ENCODE measurements around the gene CLCF1. TPM values are rescaled to one million over a fixed set of nuclear protein-coding genes. Genes with fewer than 3 reads are reported as not detected.

CLCF1 gene
- 2.7 TPM for total RNA-seq
- polyA plus RNA-seq, result 9.2 TPM

DNA sequence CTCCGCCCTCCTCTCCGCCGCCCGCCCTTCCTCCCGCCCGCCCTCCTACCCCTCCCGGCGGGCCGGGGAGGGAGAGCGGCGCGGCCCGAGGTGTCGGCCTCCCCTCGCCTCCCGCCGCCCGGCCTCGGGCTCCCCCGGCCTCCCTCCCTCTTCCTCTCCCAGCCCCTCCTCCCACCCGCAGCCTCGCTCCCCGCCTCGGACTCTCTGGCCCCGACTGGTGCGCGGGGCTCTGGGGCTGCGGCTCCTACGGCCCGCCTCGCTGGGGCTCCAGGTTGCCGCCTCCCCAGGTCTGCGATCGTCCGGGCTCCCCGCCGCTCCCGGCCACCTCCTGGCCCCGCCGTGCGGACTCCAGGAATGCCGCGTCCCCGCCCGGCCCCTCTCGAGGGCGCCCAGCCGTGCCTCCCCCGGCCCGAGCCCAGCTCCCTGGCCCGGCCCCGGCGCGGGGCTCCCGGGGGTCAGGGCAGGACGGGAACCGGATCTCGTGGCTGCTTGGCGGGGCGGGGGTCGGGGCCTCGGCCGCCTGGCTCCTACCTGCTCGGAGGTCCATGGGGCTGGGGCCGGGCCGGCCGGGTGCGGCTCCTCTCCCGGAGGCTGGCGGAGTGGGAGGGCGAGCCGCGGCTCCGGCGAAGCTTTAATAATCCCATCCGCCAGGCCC, at the start of gene CLCF1:
Gene CLCF1 (minus strand): TSS at position 606 of the 655 bp plus-strand sequence. CDS start 59 bp downstream, at position 547.
- Histone ChIP-seq H3K4me1 (ENCODE audit: insufficient read depth) (peaks cover 2% of the 10 kb centered on the region), H3K36me3 (ENCODE audit: insufficient read depth) (no peaks in the 10 kb centered on the region), H3K27ac (ENCODE audit: low read depth) (peak within 1 kb of the TSS; percentile 91), H3K4me3 (ENCODE audit: low read depth, low read length) (peak within 1 kb of the TSS; percentile 77)
- DNase-seq (ENCODE audit: extremely low spot score), result no peak
- under 1% methylated on average over 76 of the region's 76 CpGs for WGBS

DNA sequence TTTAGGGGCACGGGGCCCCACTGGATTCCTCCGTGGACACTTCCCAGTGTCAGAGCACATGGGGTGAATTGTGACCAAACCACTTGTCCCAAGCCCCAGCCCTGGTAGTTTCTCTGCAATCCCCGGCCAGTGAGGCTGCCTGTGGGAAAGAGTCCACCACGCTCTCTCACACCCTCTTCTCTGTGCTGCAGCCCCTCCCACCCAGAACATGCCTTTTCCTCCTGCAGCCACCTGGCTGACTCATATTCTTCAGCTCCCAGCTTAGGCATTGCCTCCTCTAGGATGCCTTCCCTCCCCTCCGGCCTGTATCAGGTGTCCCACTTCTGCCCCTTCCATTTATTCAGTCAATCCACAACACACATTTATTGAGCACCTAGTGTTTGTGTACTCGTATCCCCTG, 49.5 kb upstream of the CLCF1 start:
- no peak for DNase-seq (ENCODE audit: extremely low spot score)
- H3K27ac ChIP-seq (ENCODE audit: low read depth), result no peak overlapping the region
- no peak overlapping the region for H3K4me3 ChIP-seq (ENCODE audit: low read depth, low read length)
- 59% methylated on average over 6 of the region's 6 CpGs for WGBS
- H3K4me1 ChIP-seq (ENCODE audit: insufficient read depth), result peaks cover 2% of the 10 kb centered on the region
- no peaks in the 10 kb centered on the region for H3K36me3 ChIP-seq (ENCODE audit: insufficient read depth)

DNA sequence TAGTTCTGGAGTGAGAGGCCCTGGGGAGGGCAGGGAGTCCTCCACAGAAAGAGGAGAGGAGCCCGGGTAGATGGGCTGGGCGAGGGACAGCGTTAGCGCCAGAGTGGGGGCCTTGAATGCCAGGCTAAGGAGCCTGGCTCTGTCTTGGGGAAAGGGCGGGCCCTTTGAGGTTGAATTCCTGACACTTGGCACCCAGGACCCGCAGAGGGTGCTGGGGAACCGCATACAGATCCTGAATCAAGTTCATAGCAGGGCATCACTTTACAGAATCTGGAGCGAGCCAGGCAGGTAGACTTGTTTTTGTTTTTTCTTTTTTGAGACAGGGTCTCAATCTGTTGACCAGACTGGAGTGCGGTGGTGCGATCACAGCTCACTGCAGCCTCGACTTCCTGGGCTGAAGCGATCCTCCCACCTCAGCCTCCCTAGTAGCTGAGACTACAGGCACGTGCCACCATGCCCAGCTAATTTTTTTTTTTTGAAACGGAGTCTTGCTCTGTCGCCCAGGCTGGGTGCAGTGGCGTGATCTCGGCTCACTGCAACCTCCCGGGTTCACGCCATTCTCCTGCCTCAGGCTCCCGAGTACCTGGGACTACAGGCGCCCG, 48.1 kb upstream of the CLCF1 start:
- Histone ChIP-seq H3K27ac (ENCODE audit: low read depth) (no peak overlapping the region), H3K4me1 (ENCODE audit: insufficient read depth) (peaks cover 2% of the 10 kb centered on the region), H3K4me3 (ENCODE audit: low read depth, low read length) (no peak overlapping the region), H3K36me3 (ENCODE audit: insufficient read depth) (no peaks in the 10 kb centered on the region)
- DNase-seq (ENCODE audit: extremely low spot score), result no peak
- 76% methylated on average over 22 of the region's 22 CpGs for WGBS

DNA sequence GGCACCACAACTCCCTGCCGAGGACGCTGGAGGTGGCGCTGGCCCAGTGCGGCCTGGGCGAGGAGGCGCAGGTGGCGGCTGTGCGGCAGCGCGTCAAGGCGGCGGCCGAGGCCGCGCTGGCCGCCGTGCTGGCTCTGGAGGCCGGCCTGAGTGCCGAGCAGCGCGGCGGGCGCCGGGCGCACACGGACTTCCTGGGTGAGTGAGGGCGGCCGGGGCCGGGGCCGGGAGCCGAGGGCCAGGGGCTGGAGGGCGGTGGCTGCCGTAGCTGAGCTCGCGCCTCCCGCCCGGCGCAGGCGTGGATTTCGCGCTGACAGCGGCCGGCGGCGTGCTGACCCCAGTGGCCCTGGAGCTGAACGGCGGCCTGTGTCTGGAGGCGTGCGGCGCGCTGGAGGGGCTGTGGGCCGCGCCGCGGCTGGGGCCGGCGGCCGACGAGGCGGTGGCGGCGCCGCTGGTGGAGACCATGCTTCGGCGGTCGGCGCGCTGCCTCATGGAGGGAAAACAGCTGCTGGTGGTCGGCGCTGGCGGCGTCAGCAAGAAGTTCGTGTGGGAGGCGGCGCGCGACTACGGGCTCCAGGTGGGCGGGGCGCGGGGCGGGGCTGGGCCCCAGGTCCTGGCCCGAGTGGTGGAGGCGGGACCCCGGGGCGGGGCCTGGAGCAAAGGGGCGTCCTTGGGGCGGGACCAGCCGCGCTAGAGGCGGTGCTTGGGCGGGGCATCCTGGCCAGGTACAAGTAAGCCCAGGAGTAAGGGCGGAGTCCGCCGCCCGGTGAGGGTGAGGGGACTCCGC, 47.4 kb upstream of the CLCF1 start:
- Histone ChIP-seq H3K27ac (ENCODE audit: low read depth) (peak overlapping the region; percentile 91), H3K36me3 (ENCODE audit: insufficient read depth) (no peaks in the 10 kb centered on the region), H3K4me3 (ENCODE audit: low read depth, low read length) (peak overlapping the region; percentile 51), H3K4me1 (ENCODE audit: insufficient read depth) (peaks cover 2% of the 10 kb centered on the region)
- under 1% methylated on average over 97 of the region's 97 CpGs for WGBS
- DNase-seq (ENCODE audit: extremely low spot score), result peak; percentile 81

DNA sequence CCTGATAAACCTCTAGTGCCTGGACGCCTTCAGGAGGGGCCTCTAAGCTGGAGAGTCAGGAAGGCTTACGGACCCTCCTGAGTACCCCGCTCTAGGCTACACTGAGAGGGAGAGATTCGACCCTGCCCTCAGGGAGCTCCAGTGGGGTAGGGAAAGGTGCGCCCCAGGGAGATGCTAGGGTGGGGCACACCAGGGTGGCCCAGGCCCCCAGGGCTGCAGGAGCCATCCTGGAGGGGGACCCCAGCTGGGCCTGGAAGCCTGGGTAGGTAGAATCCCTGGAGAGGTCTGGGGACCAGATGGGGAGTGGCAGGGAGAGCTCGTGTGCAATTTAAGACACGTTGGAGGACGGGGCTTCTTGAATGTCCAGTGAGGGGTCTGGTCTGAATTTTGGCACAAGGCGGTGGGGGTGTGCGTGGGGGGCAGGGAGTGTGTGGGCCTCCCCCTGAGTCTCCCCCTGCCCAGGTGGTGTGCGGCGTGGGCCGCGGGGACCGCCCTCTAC, 46.8 kb upstream of the CLCF1 start:
- Histone ChIP-seq H3K27ac (ENCODE audit: low read depth) (peak overlapping the region; percentile 91), H3K4me3 (ENCODE audit: low read depth, low read length) (peak overlapping the region; percentile 51), H3K4me1 (ENCODE audit: insufficient read depth) (peaks cover 2% of the 10 kb centered on the region), H3K36me3 (ENCODE audit: insufficient read depth) (no peaks in the 10 kb centered on the region)
- DNase-seq (ENCODE audit: extremely low spot score), result no peak
- 35% methylated on average over 15 of the region's 15 CpGs for whole genome bisulfite sequencing

DNA sequence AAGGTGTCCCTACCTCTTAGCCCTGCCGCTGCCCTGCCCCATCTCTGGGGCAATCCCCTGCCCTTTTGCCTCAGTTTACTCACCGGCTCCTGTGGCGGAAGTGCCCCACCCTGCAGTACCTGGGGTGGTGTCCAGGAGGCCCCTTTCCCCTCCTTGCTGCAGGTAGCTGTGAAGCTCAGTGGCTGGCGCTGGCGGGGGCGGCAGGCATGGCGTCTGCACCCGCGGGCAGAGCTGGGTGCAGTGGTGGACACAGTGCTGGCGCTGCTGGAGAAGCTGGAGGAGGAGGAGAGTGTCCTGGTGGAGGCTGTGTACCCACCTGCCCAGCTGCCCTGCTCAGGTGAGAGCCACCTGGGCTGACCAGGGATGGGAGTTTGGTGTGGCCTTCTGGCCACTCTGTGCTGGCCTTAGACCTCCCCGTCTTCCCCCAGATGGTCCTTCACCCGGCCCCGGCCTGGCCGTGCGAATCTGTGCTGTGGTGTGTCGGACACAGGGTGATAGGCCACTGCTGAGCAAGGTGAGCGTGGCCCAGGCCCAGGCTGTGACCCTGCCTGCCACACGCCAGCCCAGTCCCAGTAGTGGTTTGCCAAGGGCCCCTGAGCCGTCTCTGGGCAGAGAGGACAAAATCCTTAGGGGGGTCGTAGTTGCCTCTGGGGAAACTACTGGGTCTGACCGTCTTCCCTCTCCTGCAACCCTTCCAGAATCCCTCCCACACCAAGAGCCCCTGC, 46.1 kb upstream of the CLCF1 start:
- DNase-seq (ENCODE audit: extremely low spot score), result no peak
- no peak overlapping the region for H3K27ac ChIP-seq (ENCODE audit: low read depth)
- peaks cover 2% of the 10 kb centered on the region for H3K4me1 ChIP-seq (ENCODE audit: insufficient read depth)
- 93% methylated on average over 21 of the region's 21 CpGs for WGBS
- no peaks in the 10 kb centered on the region for H3K36me3 ChIP-seq (ENCODE audit: insufficient read depth)
- H3K4me3 ChIP-seq (ENCODE audit: low read depth, low read length), result no peak overlapping the region

DNA sequence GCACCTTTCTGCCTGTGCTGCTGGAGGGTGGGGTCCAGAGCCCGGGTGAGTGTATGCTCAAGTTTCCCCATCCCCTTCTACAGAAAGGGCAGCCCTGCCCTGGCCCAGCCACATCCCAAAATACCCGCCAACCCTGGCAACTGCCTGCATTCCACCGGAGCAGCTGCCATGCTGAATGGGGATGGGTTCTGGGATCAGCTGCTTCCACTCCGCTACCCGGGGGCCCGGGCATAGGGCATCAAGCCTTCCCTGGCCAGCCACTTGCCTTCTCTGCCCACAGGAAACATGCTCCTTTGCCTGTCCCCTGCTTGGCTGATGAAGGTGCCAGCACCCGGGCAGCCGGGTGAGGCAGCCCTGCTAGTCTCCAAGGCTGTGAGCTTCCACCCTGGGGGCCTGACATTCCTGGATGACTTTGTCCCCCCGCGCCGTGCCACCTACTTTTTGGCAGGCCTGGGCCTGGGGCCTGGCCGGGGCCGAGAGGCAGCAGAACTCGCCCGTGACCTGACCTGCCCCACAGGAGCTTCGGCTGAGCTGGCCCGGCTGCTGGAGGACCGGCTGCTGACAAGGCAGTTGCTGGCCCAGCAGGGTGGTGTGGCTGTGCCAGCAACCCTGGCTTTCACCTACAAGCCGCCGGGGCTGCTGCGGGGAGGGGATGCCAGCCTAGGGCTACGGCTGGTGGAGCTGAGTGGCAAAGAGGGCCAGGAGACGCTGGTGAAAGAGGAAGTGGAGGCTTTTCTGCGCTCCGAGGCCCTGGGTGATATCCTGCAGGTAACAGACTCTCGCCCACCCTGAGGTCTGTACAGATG, 45.3 kb upstream of the CLCF1 start:
- H3K36me3 ChIP-seq (ENCODE audit: insufficient read depth), result no peaks in the 10 kb centered on the region
- H3K4me3 ChIP-seq (ENCODE audit: low read depth, low read length), result no peak overlapping the region
- no peak overlapping the region for H3K27ac ChIP-seq (ENCODE audit: low read depth)
- DNase-seq (ENCODE audit: extremely low spot score), result no peak
- 81% methylated on average over 26 of the region's 26 CpGs for WGBS
- H3K4me1 ChIP-seq (ENCODE audit: insufficient read depth), result peaks cover 2% of the 10 kb centered on the region

DNA sequence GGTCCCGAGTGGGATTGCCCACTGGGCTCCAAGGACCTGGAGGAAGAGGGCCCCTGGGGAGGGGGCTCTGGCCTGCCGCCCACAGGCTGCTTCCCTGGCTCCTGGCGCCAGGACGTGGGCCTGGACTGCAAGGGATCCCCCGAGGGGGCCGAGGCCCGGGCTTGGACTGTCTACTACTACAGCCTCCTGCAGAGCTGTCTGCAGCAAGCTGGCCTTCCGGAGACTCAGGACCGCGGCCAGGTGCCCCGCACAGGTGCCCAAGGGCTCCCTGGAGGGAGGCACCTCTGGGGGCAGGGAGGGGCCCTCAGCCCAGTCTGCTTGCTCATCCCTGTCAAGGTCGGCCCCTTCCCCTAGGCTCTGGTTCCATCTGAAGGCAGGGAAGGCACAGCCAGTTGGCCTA, 44.0 kb upstream of the CLCF1 start:
- no peak for DNase-seq (ENCODE audit: extremely low spot score)
- H3K27ac ChIP-seq (ENCODE audit: low read depth), result no peak overlapping the region
- no peaks in the 10 kb centered on the region for H3K36me3 ChIP-seq (ENCODE audit: insufficient read depth)
- H3K4me3 ChIP-seq (ENCODE audit: low read depth, low read length), result no peak overlapping the region
- 82% methylated on average over 12 of the region's 12 CpGs for WGBS
- peaks cover 2% of the 10 kb centered on the region for H3K4me1 ChIP-seq (ENCODE audit: insufficient read depth)

DNA sequence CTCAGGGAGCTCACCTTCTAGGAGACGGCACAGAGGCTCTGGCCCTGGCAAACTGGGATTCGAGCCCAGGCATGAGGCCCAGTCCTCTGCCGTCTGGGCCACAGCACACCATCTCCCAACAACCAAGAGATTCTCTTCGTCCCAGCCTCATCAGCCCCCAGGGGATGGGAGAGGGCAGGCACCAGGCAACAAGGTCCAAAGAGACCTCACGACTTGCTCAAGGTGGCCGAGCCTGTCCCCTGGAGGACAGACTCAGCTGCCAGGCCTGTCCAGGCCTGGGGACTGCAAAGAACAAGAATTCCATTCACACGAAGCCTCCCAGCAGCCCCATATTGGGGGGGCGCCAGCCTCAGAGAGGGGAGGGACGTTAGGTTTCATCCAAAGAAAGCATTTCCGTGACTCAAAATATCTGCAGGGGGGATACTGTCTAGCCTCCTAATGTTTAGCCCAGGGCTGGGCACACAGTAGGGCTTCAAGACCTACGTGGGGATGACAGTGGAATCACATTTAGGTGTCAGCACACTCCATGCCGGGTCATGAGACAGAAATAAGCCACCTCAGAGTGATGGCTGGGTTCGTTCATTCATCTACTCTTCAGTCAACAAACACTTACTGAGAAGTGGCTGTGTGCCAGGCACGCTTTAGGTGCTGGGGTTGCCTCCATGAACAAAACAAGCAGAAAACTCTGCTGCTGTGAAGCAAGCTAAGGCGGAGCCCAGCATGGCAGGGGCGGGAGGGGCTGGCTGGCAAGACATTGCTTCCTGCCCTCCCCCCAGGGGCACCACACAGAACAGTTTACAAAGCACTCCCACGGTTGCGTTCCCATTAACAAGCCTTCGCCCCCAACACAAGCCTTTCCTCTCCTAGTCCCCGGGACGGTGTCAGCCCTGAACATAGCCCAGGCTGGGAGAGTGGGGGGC, 43.3 kb upstream of the CLCF1 start:
- WGBS, result 69% methylated on average over 21 of the region's 21 CpGs
- Histone ChIP-seq H3K27ac (ENCODE audit: low read depth) (no peak overlapping the region), H3K4me3 (ENCODE audit: low read depth, low read length) (no peak overlapping the region), H3K4me1 (ENCODE audit: insufficient read depth) (peaks cover 2% of the 10 kb centered on the region), H3K36me3 (ENCODE audit: insufficient read depth) (no peaks in the 10 kb centered on the region)
- DNase-seq (ENCODE audit: extremely low spot score), result no peak

DNA sequence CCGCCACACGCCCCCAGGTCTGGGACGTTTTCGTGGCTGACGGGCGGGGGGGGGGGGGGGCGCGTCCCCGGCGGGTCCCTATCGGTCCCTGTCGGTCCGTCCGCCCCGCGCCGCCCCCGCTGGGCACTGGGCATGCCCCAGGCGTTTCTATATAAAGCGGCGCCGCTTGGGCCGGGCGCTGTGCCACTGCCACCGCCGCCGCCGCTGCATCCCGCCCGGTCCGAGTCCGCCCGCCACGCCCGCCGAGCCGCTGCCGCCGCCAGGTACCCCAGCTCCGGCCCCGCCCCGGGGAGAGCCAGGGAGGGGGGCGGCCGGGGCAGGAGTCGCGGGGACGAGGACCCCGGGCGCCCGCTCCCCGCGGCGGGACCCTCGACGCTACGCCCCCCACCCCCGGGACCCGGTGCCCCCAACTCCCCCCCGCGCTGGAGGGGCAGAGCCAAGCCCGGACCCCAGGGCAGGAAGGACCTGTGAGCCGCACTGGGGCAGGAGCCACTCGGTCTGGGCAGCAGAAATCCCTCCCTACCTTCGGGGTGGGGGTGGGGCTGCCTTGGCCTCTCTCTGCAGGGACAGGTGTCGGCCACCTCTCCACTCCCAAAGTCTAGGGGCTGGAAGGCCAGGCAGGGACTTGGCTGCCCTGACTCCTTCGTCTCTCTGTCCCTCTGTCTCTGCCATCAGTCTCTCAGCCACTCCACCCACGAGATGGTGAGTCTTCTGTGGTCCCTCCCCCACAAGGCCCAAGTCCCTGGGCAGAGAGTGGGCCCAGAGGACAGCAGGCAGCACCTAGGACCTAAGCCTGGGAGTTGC, 42.3 kb upstream of the CLCF1 start, which contains the start of gene CARNS1:
Gene CARNS1 (plus strand): TSS at position 178 of the 804 bp plus-strand sequence. CDS start 522 bp downstream, at position 700.
- no peak within 1 kb of the TSS for H3K27ac ChIP-seq (ENCODE audit: low read depth)
- H3K4me1 ChIP-seq (ENCODE audit: insufficient read depth), result peaks cover 2% of the 10 kb centered on the region
- WGBS, result 6% methylated on average over 67 of the region's 67 CpGs
- peak within 1 kb of the TSS; percentile 22 for H3K4me3 ChIP-seq (ENCODE audit: low read depth, low read length)
- no peak for DNase-seq (ENCODE audit: extremely low spot score)
- no peaks in the 10 kb centered on the region for H3K36me3 ChIP-seq (ENCODE audit: insufficient read depth)

DNA sequence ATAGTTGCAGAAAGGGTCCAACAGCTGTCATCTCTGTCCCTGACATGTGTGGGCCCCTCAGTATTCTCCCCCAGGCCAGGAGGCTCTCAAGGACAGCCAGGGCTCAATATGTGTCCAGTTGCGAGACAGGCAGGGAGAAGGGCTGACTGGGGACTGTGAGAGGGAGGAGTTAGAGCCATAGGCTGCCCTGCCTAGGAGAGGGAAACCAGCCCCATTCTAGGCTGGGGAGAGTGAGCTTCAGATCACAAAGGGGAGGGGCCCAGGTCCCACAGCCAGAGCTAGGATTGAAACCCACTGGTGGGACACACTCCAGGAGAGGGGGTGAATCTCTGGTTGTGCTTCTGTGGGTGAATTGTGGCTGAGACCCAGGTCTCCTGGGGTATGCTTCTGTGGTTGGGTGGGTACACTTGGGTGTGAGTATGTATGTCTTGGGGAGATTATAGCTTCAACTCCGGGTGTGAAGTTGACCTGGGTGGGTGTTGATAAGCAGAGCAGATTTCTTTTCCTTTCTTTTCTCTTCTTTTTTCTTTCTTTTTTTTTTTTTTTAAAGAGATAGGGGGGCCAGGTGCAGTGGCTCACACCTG, 40.0 kb upstream of the CLCF1 start:
- H3K36me3 ChIP-seq (ENCODE audit: insufficient read depth), result no peaks in the 10 kb centered on the region
- no peak overlapping the region for H3K27ac ChIP-seq (ENCODE audit: low read depth)
- DNase-seq (ENCODE audit: extremely low spot score), result no peak
- no peak overlapping the region for H3K4me3 ChIP-seq (ENCODE audit: low read depth, low read length)
- H3K4me1 ChIP-seq (ENCODE audit: insufficient read depth), result no peaks in the 10 kb centered on the region
- 63% methylated on average over 2 of the region's 2 CpGs for WGBS

All from urinary bladder (tissue), 4 donors.